ENCODE data around the gene MOCOS. TPM values are rescaled to one million over a fixed set of nuclear protein-coding genes. Genes with fewer than 3 reads are reported as not detected.

Gene MOCOS
- total and polyA plus RNA-seq, 2 donors from 2014 or later, result 1.1 to 5.8 TPM

GRCh38 chr18:36255072-36255698 lies 67.9 kb downstream of the MOCOS start:
- FAIRE-seq, result no peak
- Histone ChIP-seq H3K4me1 (ENCODE audit: control insufficient read depth in 2 of 3, insufficient read depth in 2 of 3, low read depth in 1 of 3, low read length in 3 of 3) (no peaks in the 10 kb centered on the region), H3K27ac (ENCODE audit: low read depth in 2 of 2, low read length in 2 of 2) (no peak overlapping the region), H3K4me3 (ENCODE audit: low read length in 3 of 3) (no peak overlapping the region), H3K36me3 (ENCODE audit: control insufficient read depth in 2 of 3, insufficient read depth in 3 of 3, low read length in 3 of 3) (no peaks in the 10 kb centered on the region), H3K9me3 (ENCODE audit: control insufficient read depth in 2 of 3, insufficient read depth in 1 of 3, low read length in 3 of 3) (no peaks in the 10 kb centered on the region), H3K9ac (ENCODE audit: low read length in 3 of 3) (no peak overlapping the region), H3K27me3 (ENCODE audit: control insufficient read depth, insufficient read depth, low read length) (no peaks in the 10 kb centered on the region)
- intact Hi-C loops (cut with DNase I), result no loop called here
- no peak for DNase-seq
- no peak for TF ChIP-seq CTCF (IDR thresholded peaks at IDR 0.05; ENCODE audit: borderline replicate concordance, extremely low read depth, insufficient read depth)

GRCh38 chr18:36256094-36256493 lies 68.8 kb downstream of the MOCOS start:
- FAIRE-seq (no peak), DNase-seq (no peak)
- no peak overlapping the region for H3K27ac ChIP-seq (ENCODE audit: low read depth in 2 of 2, low read length in 2 of 2)
- no peaks in the 10 kb centered on the region for H3K4me1 ChIP-seq (ENCODE audit: control insufficient read depth in 2 of 3, insufficient read depth in 2 of 3, low read depth in 1 of 3, low read length in 3 of 3)
- no peaks in the 10 kb centered on the region for H3K27me3 ChIP-seq (ENCODE audit: control insufficient read depth, insufficient read depth, low read length)
- no peaks in the 10 kb centered on the region for H3K9me3 ChIP-seq (ENCODE audit: control insufficient read depth in 2 of 3, insufficient read depth in 1 of 3, low read length in 3 of 3)
- intact Hi-C loops (cut with DNase I), result no loop called here
- H3K36me3 ChIP-seq (ENCODE audit: control insufficient read depth in 2 of 3, insufficient read depth in 3 of 3, low read length in 3 of 3), result no peaks in the 10 kb centered on the region
- no peak overlapping the region for H3K4me3 ChIP-seq (ENCODE audit: low read length in 3 of 3)
- no peak overlapping the region for H3K9ac ChIP-seq (ENCODE audit: low read length in 3 of 3)
- TF ChIP-seq CTCF (IDR thresholded peaks at IDR 0.05; ENCODE audit: borderline replicate concordance, extremely low read depth, insufficient read depth), result no peak

- no peaks in the 10 kb centered on the region for H3K9me3 ChIP-seq (ENCODE audit: control insufficient read depth in 2 of 3, insufficient read depth in 1 of 3, low read length in 3 of 3)
- intact Hi-C loops (cut with DNase I), result no loop called here
- H3K27me3 ChIP-seq (ENCODE audit: control insufficient read depth, insufficient read depth, low read length), result no peaks in the 10 kb centered on the region
- no peak overlapping the region for H3K27ac ChIP-seq (ENCODE audit: low read depth in 2 of 2, low read length in 2 of 2)
- FAIRE-seq (no peak), DNase-seq (no peak)
- H3K4me3 ChIP-seq (ENCODE audit: low read length in 3 of 3), result no peak overlapping the region
- no peaks in the 10 kb centered on the region for H3K4me1 ChIP-seq (ENCODE audit: control insufficient read depth in 2 of 3, insufficient read depth in 2 of 3, low read depth in 1 of 3, low read length in 3 of 3)
- TF ChIP-seq CTCF (IDR thresholded peaks at IDR 0.05; ENCODE audit: borderline replicate concordance, extremely low read depth, insufficient read depth), result no peak
- H3K36me3 ChIP-seq (ENCODE audit: control insufficient read depth in 2 of 3, insufficient read depth in 3 of 3, low read length in 3 of 3), result no peaks in the 10 kb centered on the region
- H3K9ac ChIP-seq (ENCODE audit: low read length in 3 of 3), result no peak overlapping the region
These were observed 75.7 kb downstream of the MOCOS start for GRCh38 chr18:36262971-36263370.

- intact Hi-C loops (cut with DNase I), result no loop called here
- H3K9me3 ChIP-seq (ENCODE audit: control insufficient read depth in 2 of 3, insufficient read depth in 1 of 3, low read length in 3 of 3), result no peaks in the 10 kb centered on the region
- DNase-seq, result no peak
- TF ChIP-seq CTCF (IDR thresholded peaks at IDR 0.05; ENCODE audit: borderline replicate concordance, extremely low read depth, insufficient read depth), result no peak
- H3K27me3 ChIP-seq (ENCODE audit: control insufficient read depth, insufficient read depth, low read length), result no peaks in the 10 kb centered on the region
- FAIRE-seq, result no peak
- H3K4me1 ChIP-seq (ENCODE audit: control insufficient read depth in 2 of 3, insufficient read depth in 2 of 3, low read depth in 1 of 3, low read length in 3 of 3), result no peaks in the 10 kb centered on the region
- H3K27ac ChIP-seq (ENCODE audit: low read depth in 2 of 2, low read length in 2 of 2), result no peak overlapping the region
- no peak overlapping the region for H3K4me3 ChIP-seq (ENCODE audit: low read length in 3 of 3)
- no peak overlapping the region for H3K9ac ChIP-seq (ENCODE audit: low read length in 3 of 3)
- no peaks in the 10 kb centered on the region for H3K36me3 ChIP-seq (ENCODE audit: control insufficient read depth in 2 of 3, insufficient read depth in 3 of 3, low read length in 3 of 3)
These were observed 77.0 kb downstream of the MOCOS start for GRCh38 chr18:36264283-36264682.
